ENCODE measurements around the gene LRRC23. TPM values are rescaled to one million over a fixed set of nuclear protein-coding genes. Genes with fewer than 3 reads are reported as not detected.

The LRRC23 gene
- total and polyA plus RNA-seq, 9 of the 15 experiments (the other 6 are each of a cell fraction or from before 2014, with no cell fraction given) = 2.2 to 7.0 (median 3.0) TPM

DNA sequence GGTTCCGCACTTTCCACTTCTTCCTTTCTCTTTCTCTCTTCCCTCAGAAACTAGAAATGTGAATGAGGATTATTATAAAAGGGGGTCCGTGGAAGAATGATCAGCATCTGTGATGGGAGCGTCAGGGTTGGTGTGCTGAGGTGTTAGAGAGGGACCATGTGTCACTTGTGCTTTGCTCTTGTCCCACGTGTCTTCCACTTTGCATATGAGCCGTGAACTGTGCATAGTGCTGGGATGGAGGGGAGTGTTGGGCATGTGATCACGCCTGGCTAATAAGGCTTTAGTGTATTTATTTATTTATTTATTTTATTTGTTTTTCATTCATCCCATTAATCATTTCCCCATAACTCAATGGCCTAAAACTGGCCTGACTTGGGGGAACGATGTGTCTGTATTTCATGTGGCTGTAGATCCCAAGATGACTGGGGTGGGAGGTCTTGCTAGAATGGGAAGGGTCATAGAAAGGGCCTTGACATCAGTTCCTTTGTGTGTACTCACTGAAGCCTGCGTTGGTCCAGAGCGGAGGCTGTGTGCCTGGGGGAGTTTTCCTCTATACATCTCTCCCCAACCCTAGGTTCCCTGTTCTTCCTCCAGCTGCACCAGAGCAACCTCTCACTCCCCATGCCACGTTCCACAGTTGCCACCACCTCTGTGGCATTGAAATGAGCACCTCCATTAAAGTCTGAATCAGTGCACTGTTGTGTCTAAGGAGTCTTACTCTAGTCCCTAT is 18.5 kb downstream of the LRRC23 start:
- FAIRE-seq (no peak), DNase-seq (ENCODE audit: extremely low read depth in 1 of 4, low spot score in 3 of 4) (no peak), ATAC-seq (no peak)
- 43% methylated on average over 9 of the region's 10 CpGs for WGBS (ENCODE audit: insufficient coverage, low coverage, missing lambda C conversion rate)
- Histone ChIP-seq H3K9ac (ENCODE audit: insufficient read depth in 1 of 2, low read depth in 2 of 2, low read length in 2 of 2) (no peak overlapping the region), H3K27me3 (ENCODE audit: control insufficient read depth in 2 of 2, insufficient read depth in 2 of 2, low read length in 2 of 2) (no peaks in the 10 kb centered on the region), H3K9me3 (replicated peaks; ENCODE audit: control insufficient read depth, insufficient read depth, low read depth, low read length) (no peaks in the 10 kb centered on the region), H3K4me2 (ENCODE audit: insufficient read depth, low read length) (no peak overlapping the region), H4K20me1 (replicated peaks; ENCODE audit: control insufficient read depth, insufficient read depth, low read length) (no peaks in the 10 kb centered on the region), H3K4me3 (no peak overlapping the region), H3K9me1 (ENCODE audit: control insufficient read depth, insufficient read depth, low read length) (peaks cover 4% of the 10 kb centered on the region), H3K4me1 (replicated peaks in 1 of 2; ENCODE audit: control insufficient read depth in 2 of 2, insufficient read depth in 2 of 2, low read length in 2 of 2) (peaks cover 19 to 31% of the 10 kb centered on the region in 2 experiments; a peak in 4 of 5 replicates), H3K36me3 (ENCODE audit: control insufficient read depth, insufficient read depth, low read length) (peaks cover 20% of the 10 kb centered on the region; the same call in 2 of the 3 replicates), H3K27ac (ENCODE audit: extremely low read depth, low read depth, low read length) (no peak overlapping the region), H2AFZ (ENCODE audit: low read depth, low read length) (no peak overlapping the region), H3K79me2 (ENCODE audit: control insufficient read depth, insufficient read depth, low read length) (peaks cover 5% of the 10 kb centered on the region; the same call in 1 of the 3 replicates)
- in situ Hi-C loops (cut with MboI) = no loop called here
- ChIA-PET POLR2A (interaction anchor here (0.6 to 4.0 kb wide), 2 partner anchors 21 to 423 kb away, joined by 3 to 29 read pairs; partner anchors contain the start of genes C12orf57 and RNU7-1), CTCF (ENCODE audit: low intra/inter-chr PET ratio) (interaction anchor here (1.1 kb wide), 1 partner anchor 37 kb away, joined by 4 read pairs; no protein-coding TSS in a partner anchor)
- intact Hi-C loops (cut with micrococcal nuclease) = no loop called here
- BruUV-seq (replicated peaks) = TSS peak; percentile 70
- TF ChIP-seq PCBP2 (IDR thresholded peaks at IDR 0.05; ENCODE audit: low read depth, low read length, poor library complexity, severe bottlenecking) = no peak
- TF ChIP-seq GATA2 (CRISPR knock-in tag; IDR thresholded peaks at IDR 0.05) = no peak
- TF ChIP-seq, protein P1, sequence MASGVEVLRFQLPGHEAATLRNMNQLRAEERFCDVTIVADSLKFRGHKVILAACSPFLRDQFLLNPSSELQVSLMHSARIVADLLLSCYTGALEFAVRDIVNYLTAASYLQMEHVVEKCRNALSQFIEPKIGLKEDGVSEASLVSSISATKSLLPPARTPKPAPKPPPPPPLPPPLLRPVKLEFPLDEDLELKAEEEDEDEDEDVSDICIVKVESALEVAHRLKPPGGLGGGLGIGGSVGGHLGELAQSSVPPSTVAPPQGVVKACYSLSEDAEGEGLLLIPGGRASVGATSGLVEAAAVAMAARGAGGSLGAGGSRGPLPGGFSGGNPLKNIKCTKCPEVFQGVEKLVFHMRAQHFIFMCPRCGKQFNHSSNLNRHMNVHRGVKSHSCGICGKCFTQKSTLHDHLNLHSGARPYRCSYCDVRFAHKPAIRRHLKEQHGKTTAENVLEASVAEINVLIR (CRISPR knock-in tag; IDR thresholded peaks at IDR 0.05) = no peak
- TF ChIP-seq ZNF507 (tag; conservative IDR thresholded peaks at IDR 0.05) = no peak
- TF ChIP-seq ZNF263 (CRISPR knock-in tag; IDR thresholded peaks at IDR 0.05; ENCODE audit: borderline replicate concordance) = no peak
- TF ChIP-seq RBM25 (IDR thresholded peaks at IDR 0.05; ENCODE audit: low read depth, low read length, severe bottlenecking) = no peak
- TF ChIP-seq RFX5 (IDR thresholded peaks at IDR 0.05; ENCODE audit: low read depth, low read length) = no peak
- no peak for TF ChIP-seq FOXM1 (IDR thresholded peaks at IDR 0.05; ENCODE audit: low read depth)
- TF ChIP-seq FOXM1 (CRISPR knock-in tag; IDR thresholded peaks at IDR 0.05; ENCODE audit: low read depth) = no peak
- TF ChIP-seq, protein P2, sequence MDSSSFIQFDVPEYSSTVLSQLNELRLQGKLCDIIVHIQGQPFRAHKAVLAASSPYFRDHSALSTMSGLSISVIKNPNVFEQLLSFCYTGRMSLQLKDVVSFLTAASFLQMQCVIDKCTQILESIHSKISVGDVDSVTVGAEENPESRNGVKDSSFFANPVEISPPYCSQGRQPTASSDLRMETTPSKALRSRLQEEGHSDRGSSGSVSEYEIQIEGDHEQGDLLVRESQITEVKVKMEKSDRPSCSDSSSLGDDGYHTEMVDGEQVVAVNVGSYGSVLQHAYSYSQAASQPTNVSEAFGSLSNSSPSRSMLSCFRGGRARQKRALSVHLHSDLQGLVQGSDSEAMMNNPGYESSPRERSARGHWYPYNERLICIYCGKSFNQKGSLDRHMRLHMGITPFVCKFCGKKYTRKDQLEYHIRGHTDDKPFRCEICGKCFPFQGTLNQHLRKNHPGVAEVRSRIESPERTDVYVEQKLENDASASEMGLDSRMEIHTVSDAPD (CRISPR knock-in tag; IDR thresholded peaks at IDR 0.05) = no peak
- no peak for TF ChIP-seq ZNF561 (CRISPR knock-in tag; conservative IDR thresholded peaks at IDR 0.05)
- no peak for TF ChIP-seq TBL1XR1 (IDR thresholded peaks at IDR 0.05; ENCODE audit: low read length in 2 of 2)
- TF ChIP-seq ZNF589 (CRISPR knock-in tag; IDR thresholded peaks at IDR 0.05; ENCODE audit: low read depth) = no peak
- TF ChIP-seq RFX7 (CRISPR knock-in tag; IDR thresholded peaks at IDR 0.05) = no peak
- no peak for TF ChIP-seq SUPT5H (IDR thresholded peaks at IDR 0.05)
- TF ChIP-seq PHB2 (IDR thresholded peaks at IDR 0.05; ENCODE audit: low read depth) = no peak
- TF ChIP-seq, protein P3, sequence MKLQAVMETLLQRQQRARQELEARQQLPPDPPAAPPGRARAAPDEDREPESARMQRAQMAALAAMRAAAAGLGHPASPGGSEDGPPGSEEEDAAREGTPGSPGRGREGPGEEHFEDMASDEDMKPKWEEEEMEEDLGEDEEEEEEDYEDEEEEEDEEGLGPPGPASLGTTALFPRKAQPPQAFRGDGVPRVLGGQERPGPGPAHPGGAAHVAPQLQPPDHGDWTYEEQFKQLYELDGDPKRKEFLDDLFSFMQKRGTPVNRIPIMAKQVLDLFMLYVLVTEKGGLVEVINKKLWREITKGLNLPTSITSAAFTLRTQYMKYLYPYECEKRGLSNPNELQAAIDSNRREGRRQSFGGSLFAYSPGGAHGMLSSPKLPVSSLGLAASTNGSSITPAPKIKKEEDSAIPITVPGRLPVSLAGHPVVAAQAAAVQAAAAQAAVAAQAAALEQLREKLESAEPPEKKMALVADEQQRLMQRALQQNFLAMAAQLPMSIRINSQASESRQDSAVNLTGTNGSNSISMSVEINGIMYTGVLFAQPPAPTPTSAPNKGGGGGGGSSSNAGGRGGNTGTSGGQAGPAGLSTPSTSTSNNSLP (IDR thresholded peaks at IDR 0.05; ENCODE audit: borderline replicate concordance, low read depth, low read length) = no peak
- no peak for TF ChIP-seq ZKSCAN1 (IDR thresholded peaks at IDR 0.05; ENCODE audit: low read depth, low read length)
- no peak for TF ChIP-seq ZNF76 (CRISPR knock-in tag; IDR thresholded peaks at IDR 0.05; ENCODE audit: borderline replicate concordance)
